ENCODE data around the gene KSR1.
"Not testable (repeated sequence)": the region's sequence is repeated elsewhere in the genome, so short reads cannot be mapped to it uniquely, and the experiment has no call there.

The KSR1 gene

DNA sequence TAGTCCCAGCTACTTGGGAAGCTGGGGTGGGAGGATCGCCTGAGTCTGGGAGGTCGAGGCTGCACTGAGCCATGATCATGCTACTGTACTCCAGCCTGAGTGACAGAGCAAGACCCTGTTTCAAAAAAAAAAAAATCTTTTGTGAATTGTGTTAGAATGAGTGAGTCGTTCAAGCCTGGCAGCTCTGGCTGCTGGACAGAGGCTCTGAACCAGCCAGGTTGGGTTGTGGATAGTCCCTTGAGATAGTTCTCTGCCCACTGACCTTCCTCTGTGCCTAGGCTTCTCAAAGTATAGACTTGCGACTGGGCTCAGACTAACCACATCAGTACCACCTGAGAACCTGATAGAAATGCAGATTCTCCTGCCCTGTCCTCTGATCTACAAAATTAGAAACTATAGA, 2.2 kb upstream of the KSR1 start:
- DNase-seq (ENCODE audit: low spot score), result no peak

- DNase-seq (ENCODE audit: low spot score), result no peak
Measured at GRCh38 chr17:27455236-27455913, 873 bp upstream of the KSR1 start.

DNA sequence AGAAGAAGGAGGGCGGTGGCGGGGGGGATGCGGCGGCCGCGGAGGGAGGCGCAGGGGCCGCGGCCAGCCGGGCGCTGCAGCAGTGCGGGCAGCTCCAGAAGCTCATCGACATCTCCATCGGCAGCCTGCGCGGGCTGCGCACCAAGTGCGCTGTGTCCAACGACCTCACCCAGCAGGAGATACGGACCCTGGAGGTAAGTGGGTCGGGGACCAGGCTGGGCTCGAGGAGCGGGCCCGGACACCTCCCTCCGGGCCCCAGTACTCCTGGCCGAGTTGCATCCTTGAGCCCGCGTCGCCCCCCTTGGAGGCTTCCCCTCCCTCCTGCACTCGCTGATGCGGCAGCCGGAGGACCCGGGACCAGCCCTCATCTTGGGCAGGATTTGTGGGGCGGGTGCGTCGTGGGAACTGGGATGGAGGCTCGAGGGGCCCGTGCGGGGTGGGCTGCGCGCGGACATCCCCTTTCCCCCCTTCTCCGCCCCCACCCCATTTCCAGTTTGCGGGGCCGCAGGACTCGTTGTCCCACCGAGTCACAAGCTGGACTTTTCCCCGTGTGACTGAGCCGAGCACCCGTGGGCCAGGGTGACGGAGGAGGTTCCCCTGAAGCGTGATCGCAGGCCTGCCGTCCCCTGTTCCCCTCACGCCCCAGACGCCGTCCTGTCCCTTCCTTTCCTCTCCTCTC, 572 bp downstream of the KSR1 start:
- no peak for DNase-seq (ENCODE audit: low spot score)

- no peak for DNase-seq (ENCODE audit: low spot score)
Measured at GRCh38 chr17:27457360-27457715, 1.1 kb downstream of the KSR1 start.

GRCh38 chr17:27457731-27458523, 1.7 kb downstream of the KSR1 start:
- peak; percentile 63 for DNase-seq (ENCODE audit: low spot score)

DNA sequence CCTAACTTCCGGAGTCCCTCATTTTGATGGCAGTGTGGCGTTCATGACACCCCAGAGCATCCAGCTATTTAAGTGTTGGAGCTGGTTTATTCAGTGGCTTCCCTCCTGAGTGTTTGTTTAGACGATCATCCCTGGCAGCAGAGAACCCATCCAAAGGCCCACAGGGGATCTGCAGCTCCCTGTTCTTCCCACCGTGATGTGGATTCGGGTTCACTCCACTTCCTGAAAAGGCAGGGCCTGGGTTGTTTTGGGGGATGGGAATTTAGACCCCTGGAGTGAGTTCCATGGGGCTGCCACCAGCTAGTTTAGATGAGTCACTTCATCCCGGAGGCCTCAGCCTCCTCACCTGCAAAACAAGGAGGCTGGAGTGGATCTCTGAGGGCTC, 2.3 kb downstream of the KSR1 start:
- no peak for DNase-seq (ENCODE audit: low spot score)

GRCh38 chr17:27459433-27459832, 3.2 kb downstream of the KSR1 start:
- no peak for DNase-seq (ENCODE audit: low spot score)

GRCh38 chr17:27460196-27460725, 4.0 kb downstream of the KSR1 start:
- DNase-seq (ENCODE audit: low spot score), result no peak

DNA sequence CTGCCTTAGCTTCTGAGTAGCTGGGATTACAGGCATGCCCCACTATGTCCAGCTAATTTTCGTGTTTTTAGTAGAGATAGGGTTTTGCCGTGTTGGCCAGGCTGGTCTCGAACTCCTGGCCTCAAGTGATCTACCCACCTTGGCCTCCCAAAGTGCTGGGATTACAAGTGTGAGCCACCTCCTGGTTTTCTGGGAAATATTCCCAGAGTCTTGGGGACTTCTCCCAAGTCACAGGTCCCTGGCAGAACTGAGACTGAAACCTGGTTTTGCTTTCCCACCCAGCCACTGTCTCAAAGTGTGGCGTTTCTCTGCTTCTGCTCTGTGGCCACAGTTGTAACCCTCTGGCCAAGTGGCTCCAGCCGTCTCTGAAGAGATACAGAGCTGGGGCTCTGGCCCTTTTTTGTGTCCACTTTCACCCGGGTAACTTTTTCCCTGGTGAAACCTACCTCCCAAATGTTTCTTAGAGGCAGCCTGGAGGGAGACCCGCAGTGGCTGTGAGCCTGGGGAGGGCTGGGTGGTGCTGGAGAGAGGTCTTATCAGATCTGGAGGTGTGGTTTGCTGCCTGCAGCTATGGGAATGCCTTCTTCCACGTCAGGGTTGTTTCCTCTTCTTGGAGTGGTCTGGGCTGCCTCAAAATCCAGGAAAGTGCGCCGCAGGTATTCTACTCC, 5.1 kb downstream of the KSR1 start:
- DNase-seq (ENCODE audit: low spot score), result no peak

- no peak for DNase-seq (ENCODE audit: low spot score)
Measured at GRCh38 chr17:27462149-27462548, 5.9 kb downstream of the KSR1 start.

- no peak for DNase-seq (ENCODE audit: low spot score)
Measured at GRCh38 chr17:27462714-27463113, 6.5 kb downstream of the KSR1 start.

DNA sequence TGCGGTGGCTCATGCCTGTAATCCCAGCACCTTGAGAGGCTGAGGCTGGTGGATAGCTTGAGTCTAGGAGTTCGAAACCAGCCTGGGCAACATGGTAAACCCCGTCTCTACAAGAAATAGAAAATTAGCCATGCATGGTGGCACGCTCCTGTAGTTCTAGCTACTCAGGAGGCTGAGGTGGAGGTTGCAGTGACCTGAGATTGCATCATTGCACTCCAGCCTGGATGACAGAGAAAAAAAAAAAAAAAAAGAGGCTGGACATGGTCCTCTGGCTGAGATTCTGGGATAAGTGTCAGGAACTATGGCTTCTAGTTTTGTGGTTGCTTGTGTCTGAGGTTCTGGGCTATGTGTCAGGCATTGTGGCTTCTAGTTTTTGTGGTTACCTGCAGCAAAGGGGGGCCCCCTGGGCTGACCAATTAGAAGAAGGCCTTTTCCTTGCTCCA, 7.0 kb downstream of the KSR1 start:
- no peak for DNase-seq (ENCODE audit: low spot score)

GRCh38 chr17:27464019-27464418, 7.8 kb downstream of the KSR1 start:
- not testable (repeated sequence) for DNase-seq (ENCODE audit: low spot score)

GRCh38 chr17:27464431-27464830, 8.2 kb downstream of the KSR1 start:
- DNase-seq (ENCODE audit: low spot score), result no peak

GRCh38 chr17:27465875-27466274, 9.6 kb downstream of the KSR1 start:
- not testable (repeated sequence) for DNase-seq (ENCODE audit: low spot score)

GRCh38 chr17:27466376-27466742, 10.1 kb downstream of the KSR1 start:
- DNase-seq (ENCODE audit: low spot score), result no peak

- no peak for DNase-seq (ENCODE audit: low spot score)
Measured at GRCh38 chr17:27466743-27467375, 10.6 kb downstream of the KSR1 start.

GRCh38 chr17:27469256-27469655, 13.0 kb downstream of the KSR1 start:
- DNase-seq (ENCODE audit: low spot score), result no peak

DNA sequence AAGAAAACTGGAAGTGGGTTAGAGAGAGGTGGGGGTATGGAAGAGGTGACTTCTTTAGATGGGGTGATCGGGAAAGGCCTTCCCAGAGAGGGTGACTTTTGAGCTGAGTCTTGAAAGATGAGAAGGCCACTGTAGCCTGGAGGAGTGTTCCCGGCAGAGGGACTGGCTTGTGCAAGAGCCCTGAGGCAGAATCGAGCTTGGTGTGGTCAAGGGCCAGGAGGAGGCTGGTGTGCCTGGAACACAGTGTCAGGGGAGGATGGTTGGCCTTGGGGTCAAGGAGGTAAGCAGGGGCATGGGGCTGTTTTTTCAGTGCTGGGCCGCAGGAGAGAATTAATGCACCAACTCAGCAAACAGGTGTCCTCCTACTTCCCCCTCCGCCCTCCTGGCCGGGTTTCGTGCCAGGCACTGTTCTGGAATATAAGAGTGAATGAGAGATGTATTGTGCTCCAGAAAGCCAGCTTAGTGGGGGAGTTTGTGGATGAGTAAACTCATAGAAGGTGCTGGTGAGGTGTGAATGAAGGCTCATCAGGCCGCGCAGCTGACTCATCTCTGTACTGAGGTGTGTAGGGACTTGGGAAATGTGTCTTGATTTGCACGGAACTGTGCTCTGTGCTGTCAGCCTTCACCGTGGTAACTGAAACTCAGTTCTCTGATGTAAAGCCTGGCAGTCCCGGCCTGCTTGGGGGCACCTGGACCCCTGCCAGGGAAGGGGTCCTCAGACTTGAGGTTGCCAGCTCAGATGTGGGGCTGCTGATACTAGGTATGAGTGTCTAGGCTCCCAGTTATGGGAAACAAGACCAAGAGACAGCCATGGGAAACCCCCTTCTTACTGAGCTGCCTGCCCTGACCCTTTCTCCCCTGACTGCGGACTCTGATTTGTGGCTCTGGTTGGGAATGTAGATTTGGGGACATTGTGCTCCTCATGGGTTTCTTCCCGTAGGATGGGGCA, 15.3 kb downstream of the KSR1 start:
- no peak for DNase-seq (ENCODE audit: low spot score)

- DNase-seq (ENCODE audit: low spot score), result no peak
Measured at GRCh38 chr17:27473190-27473747, 17.0 kb downstream of the KSR1 start.

Measured in Ammon's horn (tissue), 1 donor.